Measurements from ENCODE around the gene TRABD2B.

Gene TRABD2B

DNA sequence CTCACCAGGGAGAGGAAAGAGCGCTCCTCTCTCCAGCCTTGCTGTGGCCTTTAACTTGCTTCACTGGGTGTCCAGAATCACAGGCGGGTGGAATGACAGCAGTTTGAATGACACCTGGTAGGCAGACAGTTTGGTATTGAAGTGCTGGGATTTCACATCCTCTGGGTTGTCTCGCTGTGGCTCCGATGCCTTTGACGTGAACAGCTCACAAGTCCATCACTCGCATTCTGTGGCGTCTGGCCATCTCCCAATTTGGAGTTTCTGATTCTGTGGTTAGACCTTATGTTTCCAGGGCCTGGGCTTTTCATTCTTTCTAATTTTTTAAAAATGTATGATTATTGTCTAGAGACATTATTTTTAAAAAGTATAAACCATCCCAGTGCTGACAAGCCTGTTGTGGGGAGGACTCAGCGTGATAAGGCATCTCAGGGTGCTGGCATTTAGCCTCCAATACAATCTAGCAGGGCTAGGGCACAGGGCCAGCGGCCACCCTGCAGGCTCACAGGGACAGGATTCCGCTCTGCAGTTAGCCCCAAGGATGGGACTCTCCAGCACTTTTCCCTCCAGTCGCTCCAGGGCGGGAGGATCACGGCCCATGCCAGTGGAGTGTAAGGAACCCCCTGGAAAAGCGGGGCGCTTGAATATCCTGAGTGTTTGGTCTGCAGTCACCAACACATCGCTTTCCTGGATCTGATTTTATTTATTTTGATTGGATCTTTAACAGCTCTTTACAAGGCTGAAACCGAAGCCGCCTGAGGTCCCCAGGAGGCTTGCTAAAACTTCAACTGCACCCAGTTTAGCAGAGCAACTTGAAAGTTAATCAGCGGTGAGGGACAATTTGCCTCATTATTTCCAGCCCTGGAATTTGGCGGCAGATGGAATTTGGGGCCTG is 178.3 kb downstream of the TRABD2B start:
- no peak for DNase-seq

DNA sequence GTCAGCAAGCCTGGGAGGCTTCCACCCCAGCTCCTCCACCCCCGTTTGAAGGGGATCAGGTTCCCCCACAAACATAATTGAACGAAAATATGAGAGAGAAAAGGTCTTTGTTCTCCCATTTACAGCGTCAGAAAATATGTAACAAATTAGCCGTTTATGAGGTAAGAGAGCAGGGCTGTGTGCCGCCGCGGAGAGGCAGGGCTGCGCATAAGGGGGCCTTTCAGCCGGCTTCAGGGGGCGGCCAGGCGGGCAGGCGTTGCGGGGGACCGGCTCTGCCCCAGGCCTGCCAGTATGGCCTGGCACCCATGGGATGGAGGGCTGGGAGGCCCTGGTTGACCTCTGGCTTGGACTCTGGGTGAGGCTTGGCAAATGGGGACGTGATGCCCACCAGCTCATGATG is 179.3 kb downstream of the TRABD2B start:
- no peak for DNase-seq

DNA sequence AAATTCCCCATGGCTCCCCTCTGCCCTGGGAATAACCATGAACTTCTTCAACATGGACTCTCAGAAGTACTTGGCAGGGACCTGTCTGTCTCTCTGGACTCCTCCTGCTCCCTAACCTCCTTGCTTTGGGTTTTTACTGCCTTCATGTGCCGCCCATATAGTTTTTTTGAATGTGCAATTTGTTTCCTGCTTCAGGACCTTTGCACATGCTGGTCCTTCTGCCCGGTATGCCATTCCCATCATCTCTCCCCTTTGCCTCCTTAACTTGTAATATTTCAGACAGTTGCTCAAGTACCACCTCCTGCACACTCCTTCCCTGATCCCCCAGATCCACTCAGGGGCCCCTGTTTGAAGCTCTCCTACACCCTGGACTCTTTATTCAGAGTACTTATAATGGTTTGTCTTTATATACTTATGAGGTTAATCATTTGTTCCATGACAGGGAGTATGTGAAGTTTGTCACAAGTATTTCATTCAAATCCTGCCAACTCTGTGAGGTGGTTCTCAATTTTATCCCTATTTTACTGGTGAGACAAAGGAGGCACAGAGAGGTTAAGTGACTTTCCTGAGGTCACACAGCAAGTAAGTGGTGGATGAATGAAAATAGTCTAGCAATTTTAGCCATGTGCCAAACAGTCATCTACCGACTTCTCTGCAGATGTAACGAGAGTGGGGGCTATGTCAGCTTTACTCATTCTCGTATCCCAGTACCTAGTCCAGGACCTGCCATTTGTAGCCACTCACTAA is 180.7 kb downstream of the TRABD2B start:
- DNase-seq: no peak

DNA sequence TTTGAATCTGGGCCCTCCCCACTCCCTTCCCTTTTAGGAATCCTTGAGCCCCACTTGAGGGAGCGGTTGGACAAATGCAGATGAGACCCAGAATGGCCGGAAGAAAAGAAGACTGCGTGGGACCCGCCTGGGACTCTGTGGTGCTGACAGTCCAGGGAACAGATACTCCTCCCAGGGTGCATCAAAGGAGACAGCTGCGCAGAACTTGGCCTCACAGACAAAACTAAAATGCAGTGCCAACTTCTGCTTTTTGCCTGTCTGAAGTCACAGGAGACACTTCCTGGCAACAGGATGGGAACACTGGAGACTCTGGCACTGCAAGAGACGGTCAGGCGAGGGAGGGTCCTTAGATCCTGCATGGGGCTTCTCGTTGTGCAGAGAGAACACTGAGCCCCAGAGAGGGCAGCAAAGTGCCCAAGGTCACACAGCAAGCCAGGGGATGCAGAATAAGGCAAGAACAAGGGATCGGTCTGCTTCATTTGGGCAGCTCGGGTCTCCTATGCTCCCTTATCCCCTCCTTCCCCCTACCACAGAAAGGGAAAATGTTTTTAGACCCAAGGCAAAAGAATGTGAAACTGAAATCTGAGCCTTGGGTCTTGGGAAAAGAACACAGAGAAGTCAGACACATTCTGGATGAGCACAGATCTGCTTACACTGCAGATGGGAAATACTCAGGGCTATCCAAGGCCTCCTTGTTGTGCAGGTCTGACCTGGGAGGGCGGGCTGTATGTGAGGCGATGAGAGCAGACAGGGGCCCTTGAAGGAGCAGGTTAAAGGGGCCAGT is 182.4 kb downstream of the TRABD2B start:
- no peak for DNase-seq

DNA sequence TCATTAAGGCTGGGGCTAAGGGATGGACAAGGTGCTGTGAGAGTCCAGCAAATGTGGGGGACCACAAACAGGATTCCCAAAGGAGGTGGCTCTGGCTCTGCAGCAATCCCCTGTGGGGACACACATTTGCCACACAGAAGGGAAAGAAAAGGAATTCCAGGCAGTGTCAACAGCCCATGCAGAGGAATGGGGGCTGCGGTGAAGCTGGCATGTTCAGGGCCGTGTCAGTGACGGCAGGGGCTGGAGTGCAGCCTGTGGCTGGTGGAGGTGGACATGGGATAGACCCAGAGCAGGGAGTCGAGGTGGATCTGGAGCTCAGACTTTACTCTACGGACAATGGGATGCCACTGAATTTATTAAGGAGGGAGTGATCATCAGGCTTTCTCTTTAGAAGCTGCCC is 183.2 kb downstream of the TRABD2B start:
- DNase-seq: no peak

DNA sequence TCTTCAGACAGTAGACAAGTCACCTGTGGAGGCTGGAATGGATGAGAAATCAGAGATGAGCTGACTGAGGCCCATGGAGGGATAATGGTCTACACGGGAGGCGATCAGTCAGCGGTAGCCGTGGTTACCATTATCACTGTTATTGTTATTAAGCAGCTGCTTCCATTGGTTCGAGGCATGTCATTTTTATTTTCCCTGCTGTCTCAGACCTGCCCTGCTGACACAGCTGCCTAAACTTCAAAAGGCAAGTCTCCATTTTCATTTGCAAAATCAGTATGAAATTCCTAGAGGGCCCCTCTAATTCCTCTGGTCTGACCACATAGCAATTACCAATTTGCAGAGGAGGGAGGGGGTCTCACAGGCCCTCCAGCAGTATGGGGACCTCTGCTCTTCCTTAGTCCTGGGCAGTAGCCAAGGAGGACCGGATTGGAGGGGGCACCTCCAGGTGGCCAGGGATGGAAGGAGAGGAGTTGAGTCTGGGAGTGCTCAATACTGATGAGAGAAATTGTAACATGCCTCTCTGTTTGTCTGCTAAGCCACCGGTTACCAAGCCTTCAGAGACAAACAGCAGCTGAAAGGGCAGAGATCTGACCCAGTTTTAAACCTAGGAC is 184.2 kb downstream of the TRABD2B start:
- DNase-seq: no peak

DNA sequence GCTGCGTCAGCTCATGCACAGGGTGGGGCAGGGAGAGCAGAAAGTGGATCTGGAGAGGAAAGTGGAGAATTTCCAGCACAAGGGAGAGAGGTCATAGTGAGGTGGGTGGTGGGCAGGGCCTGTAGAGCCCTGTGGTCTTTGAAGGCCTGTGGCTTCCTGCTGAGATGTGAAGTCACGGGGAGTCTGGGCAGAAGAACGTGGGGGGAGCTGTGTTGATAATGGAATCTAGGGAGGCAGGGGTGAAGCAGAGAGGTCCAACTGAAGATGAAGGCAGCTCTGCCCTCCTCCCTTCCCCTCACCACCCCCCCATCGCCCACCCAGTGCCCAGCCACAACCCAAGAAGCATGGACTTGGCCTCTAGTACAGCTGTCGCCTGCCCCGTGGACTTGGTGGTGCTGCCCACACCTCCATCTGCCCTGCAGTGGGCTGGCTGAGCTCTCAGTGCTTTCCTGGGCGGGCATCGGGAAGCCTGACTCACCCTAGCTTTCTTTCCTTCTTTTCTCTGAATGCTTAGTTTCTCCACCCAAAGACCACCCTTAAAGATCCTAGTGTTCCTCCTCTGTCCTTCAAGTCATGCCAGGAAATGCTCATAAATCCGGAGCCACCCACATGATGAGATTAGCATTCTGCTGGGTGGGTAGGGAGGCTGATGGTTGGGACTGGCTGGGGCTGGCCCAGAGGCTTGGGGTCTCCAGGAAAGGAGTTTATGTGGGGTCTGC is 186.1 kb downstream of the TRABD2B start:
- no peak for DNase-seq

DNA sequence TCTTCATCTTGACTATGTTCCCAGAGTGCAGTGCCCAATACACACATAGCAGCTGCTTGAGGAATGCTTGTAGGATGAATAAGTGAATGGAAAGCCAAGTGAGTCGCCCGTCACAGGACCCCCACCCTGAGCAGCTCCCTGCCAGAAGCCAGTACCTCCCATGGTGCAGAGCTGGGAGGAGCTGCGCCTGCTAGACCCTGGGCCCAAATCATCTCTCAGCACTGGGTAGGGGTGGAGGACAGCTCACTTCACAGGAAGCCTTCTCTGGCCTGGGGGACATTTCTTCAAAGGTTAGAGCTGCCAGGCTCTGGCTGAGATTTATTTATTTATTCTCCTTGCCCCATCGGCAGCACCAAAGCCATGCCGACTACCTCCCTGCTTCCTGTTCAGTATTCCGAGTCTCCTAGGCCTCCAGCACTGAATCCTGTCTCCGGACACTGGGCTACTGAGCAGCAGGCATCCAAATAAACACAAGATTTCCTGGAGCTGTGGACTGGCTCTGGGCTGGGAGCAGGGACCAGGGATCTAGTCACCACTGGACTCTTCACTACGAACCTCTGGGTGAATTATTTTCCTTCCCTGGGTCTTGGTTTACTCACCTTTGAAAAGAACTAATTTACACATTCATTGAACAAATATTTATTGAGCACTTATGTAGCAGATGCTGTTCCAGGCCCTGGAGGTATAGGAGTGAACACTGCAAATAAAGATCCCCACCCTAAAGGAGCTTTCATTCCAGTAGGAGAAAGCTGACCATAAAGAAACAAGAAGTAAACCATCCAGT is 187.7 kb downstream of the TRABD2B start:
- no peak for DNase-seq

DNA sequence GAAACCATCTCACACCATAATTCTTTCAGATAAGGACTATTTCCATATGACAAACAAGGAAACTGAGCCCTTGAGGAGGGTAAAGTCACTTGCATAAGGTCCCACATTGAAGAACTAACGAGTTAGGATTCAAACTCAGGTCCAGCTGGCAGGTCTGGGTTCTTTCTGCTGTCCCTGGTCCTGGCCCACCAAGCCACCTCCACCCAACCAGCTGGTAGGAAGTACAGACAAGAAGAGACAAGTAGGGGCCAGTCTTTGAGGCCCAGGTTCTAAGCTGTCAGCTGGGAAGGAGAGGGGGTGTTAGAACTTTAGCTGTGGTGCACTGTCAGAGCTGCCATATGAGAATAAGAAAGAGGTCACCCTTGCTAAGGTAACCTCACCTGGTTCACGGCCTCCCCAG is 188.6 kb downstream of the TRABD2B start:
- no peak for DNase-seq

DNA sequence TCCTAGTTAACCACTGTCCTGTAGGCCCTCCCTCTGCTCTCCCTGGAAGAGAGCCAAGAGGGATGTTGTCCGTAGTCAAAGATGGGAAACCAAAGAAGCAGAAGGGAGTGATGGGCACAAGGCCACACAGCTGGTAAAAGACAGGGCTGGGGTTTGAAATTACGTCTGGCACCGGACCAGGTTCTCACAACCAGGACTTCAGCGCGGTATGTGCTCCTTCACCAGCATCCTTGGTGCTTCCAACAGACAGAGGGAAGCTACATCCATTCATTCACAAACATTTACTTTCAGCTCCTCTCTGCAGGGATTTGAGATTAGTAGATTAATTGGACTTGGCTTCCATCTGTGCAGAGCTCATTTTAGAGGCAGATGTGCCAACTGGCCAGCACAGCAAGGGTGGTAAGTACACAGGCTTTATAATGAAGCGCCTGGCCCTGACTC is 191.2 kb downstream of the TRABD2B start:
- DNase-seq: no peak

DNA sequence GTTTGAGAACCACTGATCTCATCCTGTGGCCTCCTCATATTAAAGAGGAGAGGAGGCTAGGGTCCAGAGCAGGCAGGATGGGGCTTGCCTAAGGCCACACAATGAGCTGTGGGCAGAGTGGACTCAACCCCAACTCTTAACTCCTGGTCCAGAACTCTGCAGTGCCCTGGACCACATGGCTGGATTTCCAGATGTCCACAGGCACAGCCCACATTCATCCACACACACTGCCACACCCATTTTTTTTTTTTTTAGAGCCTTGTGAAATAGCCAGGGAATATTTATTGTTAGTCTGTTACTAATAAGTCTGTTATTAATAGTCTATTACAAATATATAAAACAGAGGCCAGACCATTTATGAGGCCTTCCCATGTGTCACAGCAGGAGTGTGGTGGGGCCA is 192.2 kb downstream of the TRABD2B start:
- DNase-seq: no peak

DNA sequence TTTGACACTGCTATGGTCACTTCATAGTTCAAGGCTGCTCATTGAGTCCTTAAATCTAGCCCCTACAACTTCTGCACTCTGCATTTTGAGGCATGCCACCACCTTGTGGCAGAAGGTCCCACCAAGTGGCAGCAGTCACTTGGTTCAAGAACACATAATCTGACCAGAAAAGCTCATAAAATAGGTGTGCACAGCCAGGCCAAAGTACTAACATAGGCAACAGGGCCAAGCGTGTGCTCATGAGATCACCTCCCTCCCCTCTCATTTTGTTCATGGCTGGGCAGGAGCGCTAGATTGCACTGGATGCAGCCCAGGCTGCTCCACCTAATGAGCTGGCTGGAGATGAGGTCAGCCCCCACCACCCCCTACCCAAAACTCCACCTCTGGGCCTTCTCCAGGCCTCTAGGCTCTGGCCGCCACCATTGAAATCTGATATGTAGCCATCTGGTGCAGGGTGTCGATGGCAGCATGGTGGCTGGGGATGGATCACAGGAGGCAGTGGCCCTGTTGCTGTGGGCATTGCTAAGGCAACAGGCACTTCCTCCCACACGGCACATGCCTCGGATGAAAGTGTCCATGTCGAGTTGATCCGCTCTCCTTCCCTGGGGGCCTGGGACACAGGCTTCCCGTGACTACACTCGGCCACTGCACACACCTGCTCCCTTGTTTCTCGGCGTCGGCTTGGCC is 193.2 kb downstream of the TRABD2B start:
- no peak for DNase-seq

DNA sequence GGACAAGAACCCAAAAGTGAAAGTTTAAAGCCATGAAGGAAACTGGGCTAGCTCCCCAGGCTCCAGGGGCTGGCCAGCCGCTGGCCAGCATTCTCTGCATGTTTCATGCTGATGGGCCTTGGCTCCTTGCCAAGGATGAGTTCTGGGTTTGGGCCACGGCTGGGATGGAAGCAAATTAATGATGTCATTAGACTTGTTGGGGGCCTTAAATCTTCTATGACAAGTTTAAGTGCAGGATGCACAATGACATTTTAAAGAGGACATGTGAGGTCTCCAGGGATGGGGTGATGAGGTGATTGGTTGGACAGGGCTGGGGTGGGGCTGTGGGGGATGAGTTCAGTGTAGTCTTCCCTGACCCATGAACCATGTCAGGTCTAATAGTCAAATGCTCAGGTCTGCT is 199.6 kb downstream of the TRABD2B start:
- no peak for DNase-seq

DNA sequence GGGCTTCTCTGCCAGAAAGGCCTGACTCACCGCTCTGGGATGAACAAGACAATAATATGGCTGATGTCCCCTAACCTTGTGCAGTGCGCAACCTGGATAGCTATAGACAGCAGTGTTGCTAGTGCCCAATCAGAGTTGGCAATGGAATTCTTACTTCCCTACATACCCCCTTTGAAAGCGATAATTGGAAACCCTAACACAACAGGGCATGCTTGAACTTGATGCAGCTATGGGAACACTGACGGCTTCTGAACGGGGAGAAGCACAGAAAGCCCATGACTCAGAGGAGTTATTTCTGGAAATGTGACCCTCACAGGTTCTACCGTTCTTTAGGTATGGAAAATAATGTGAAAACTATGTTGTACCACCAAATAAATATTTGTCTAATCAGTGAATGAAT is 200.6 kb downstream of the TRABD2B start:
- DNase-seq: no peak

DNA sequence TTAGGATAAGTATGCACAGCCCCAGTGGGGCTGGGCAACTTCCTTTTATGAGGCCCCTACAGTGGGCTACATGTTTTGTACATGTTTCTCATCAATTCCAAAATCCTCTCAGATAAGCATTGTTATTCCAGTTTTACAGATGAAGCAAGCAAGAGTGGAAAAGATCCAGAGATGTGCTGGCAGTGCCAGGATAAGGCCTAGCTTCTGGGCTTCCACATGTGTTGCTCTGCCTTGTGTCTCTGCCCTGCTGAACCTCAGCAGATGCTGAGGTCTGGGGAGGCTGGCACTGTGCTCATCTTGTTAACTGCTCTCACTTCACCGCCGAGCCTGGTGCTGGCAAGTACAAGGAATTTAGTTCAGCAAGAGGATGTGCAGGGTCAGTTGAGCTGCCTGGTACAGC is 202.1 kb downstream of the TRABD2B start:
- no peak for DNase-seq

DNA sequence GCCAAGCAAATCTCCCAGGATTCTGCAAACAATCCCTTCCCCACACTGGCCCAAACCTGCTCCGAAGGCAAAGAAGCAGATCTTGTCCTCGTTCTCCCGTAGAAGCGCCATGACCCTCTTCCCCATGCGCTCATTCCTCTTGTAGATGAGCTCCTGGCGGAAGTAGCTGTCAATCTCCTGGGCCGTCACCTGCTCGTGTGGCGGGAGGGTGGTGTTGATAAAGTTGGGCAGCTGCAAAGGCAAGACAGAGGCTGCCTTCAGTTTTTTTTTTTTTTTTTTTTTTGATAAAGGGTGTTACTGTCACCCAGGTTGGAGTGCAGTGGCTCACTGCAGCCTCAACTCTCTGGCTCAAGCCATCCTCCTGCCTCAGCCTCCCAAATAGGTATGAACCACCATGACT is 202.7 kb downstream of the TRABD2B start:
- no peak for DNase-seq

DNA sequence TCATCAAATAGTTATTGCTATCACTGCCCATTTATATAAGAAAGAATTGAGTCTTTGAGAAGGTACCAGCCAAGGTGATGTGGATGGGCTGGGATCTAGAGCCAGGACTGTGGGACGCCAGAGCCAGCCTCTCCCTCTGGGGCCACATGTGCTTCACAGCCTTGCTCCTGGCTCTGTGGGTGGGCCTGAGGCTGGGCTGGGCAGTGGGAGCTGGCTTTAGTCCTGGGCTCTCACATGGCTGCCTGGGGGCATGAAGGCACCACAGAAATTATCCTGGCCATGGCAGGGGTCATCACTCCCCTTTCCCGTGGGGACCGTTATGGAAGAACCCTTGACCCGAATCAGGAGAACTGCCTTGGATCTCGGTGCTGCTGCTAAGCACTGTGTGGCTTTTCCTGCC is 203.1 kb downstream of the TRABD2B start:
- no peak for DNase-seq

DNA sequence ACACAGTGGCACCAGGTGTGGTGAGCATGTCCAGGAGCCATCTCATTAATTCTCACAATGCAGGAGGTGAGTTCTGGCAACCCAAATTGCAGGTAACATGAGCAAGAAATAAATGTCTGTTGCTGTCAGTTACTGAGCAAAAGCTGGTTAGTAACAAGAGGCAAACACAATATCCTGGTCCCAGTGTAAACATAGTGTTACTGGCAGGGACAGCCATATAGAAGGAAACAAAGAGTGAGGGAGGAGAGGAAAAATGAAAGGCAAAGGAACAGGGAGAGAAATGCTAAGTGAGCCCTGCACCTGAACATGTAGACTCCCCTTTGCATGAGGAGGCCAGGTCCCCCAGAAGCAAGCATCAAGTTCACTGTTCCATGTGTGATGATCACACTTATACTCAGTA is 203.6 kb downstream of the TRABD2B start:
- DNase-seq: no peak

DNA sequence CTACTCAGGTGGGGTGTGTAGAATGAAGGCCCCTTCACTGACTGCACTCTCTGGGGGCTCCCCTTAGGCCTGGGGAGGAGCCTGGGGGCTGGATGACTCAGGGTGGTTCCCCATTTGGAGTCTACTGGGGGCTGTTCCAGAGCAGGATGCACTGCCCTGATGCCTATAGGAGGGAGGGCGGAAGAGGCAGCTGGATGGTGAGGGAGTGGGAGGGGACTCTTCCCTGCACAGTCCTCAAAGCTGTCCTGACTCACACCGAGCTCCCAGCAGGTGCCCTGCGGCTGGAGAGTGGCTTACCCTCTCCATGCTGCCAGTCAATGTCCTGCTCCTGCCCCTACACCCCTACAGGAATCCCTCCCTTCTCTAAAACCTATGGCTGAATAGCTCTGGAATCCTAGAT is 204.4 kb downstream of the TRABD2B start:
- DNase-seq: no peak

DNA sequence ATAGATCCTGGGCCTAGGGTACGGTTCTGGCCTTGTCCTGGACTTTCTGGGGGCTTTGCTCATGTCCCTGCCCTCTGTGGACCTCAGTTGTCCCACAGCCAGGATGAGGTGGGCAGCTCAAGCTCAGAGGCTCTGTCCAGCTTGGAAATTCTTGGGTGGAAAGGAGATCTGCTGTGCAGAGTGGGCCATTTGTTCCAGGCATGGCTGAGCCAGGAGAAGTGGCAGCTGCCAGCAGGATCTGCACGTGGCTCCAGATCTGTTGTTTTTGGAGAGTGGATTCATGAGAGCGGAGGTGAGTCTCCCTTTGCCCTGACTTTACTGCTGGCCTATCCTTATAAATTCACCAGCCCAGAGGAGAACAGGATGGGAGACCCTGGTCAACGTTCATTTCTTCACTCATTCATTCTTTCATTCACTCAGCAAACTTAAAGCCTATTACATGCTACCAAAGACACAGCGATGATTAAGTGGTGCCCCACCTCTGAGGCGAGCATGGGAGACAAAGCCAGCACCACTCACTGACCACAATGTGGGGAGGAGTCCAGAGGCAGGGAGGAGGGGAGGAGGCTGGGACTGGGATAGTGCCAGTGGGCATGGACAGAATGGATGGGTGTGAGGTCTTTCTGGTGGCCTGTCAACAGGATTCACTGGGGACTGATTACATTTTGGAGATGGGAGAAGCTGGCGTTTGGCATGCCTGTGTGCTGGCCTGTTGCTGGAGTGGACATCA is 205.1 kb downstream of the TRABD2B start:
- DNase-seq: no peak

All from cerebellar nuclear complex (tissue), 1 donor.